GM18511 (cell line): ENCODE data around the gene VPS37D.
"Not testable (repeated sequence)": the region's sequence is repeated elsewhere in the genome, so short reads cannot be mapped to it uniquely, and the experiment has no call there.

Experiments used
- ATAC-seq: cut with Tn5 transposase; IDR thresholded peaks from one replicate; pipeline ENCODE4 v1.9.1; 2021; ENCODE audit warnings: mild to moderate bottlenecking, moderate library complexity; ENCODE audit not compliant: unreplicated experiment

The VPS37D gene

GRCh38 chr7:73704640-73705550 lies 37.3 kb downstream of the VPS37D start:
- ATAC-seq, result no peak

GRCh38 chr7:73705551-73705920 lies 37.9 kb downstream of the VPS37D start:
- ATAC-seq, result no peak

- no peak for ATAC-seq
Observed at GRCh38 chr7:73706126-73707044, 38.8 kb downstream of the VPS37D start.

GRCh38 chr7:73707045-73707631 lies 39.5 kb downstream of the VPS37D start:
- no peak for ATAC-seq

- ATAC-seq, result no peak
Observed at GRCh38 chr7:73708961-73709549, 41.4 kb downstream of the VPS37D start.

GRCh38 chr7:73712773-73713172 lies 45.1 kb downstream of the VPS37D start:
- ATAC-seq, result no peak

GRCh38 chr7:73713319-73713718 lies 45.7 kb downstream of the VPS37D start:
- ATAC-seq, result not testable (repeated sequence)

GRCh38 chr7:73715648-73716317 lies 48.2 kb downstream of the VPS37D start:
- ATAC-seq, result peak; percentile 32

- ATAC-seq, result no peak
Observed at GRCh38 chr7:73716318-73716890, 48.8 kb downstream of the VPS37D start.

- ATAC-seq, result no peak
Observed at GRCh38 chr7:73717025-73717807, 49.6 kb downstream of the VPS37D start.

GRCh38 chr7:73717991-73718405 lies 50.4 kb downstream of the VPS37D start:
- peak; percentile 43 for ATAC-seq

GRCh38 chr7:73718438-73718881 lies 50.8 kb downstream of the VPS37D start:
- ATAC-seq, result no peak

- peak; percentile 61 for ATAC-seq
Observed at GRCh38 chr7:73718905-73719805, 51.5 kb downstream of the VPS37D start, which contains the start of gene STX1A. TSS of gene STX1A (minus strand) at chr7:73719669. CDS start at chr7:73719631, 38 bp downstream.

- peak; percentile 13 for ATAC-seq
Observed at GRCh38 chr7:73719806-73720169, 52.2 kb downstream of the VPS37D start.

GRCh38 chr7:73720443-73720842 lies 52.8 kb downstream of the VPS37D start:
- ATAC-seq, result not testable (repeated sequence)

GRCh38 chr7:73721377-73721817 lies 53.8 kb downstream of the VPS37D start:
- ATAC-seq, result no peak
